Measurements from ENCODE around the gene NIFK.

The NIFK gene

GRCh38 chr2:121736462-121737336 is at the start of gene NIFK:
TSS of gene NIFK (minus strand) at chr2:121736875. CDS start at chr2:121736850, 25 bp downstream.
- peak; percentile 93 for ATAC-seq
- DNase-seq: peak; percentile 100
- Mint-ChIP-seq H3K4me1 (peaks cover 57% of the 10 kb centered on the region), H3K27me3 (no peaks in the 10 kb centered on the region), H3K4me3 (peak within 1 kb of the TSS; percentile 97), H3K36me3 (ENCODE audit: low read depth) (peaks cover 39% of the 10 kb centered on the region), H3K27ac (peak within 1 kb of the TSS; percentile 92), H3K9me3 (no peaks in the 10 kb centered on the region)

DNA sequence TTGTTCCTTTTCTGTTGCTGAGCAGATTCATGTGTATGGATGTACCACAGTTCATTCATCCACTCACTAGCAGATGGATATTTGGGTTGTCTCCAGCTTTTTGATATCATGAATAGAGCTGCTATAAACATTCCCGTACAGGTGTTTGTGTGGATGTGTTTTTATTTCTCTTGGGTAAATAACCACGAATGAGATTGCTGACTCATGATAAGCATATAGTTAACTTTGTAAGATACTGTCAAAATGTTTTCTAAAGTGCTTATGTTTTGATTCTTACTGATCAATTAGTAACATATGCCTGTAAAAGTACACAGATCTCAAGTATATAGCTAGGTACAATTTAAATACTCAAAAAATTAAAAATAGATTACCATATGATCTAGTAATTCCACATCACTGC is 46.5 kb upstream of the NIFK start:
- Mint-ChIP-seq H3K27ac (no peak overlapping the region), H3K9me3 (no peaks in the 10 kb centered on the region), H3K4me3 (no peak overlapping the region), H3K4me1 (no peaks in the 10 kb centered on the region), H3K36me3 (ENCODE audit: low read depth) (no peaks in the 10 kb centered on the region), H3K27me3 (peaks cover 12% of the 10 kb centered on the region)
- ATAC-seq: no peak
- DNase-seq: no peak

DNA sequence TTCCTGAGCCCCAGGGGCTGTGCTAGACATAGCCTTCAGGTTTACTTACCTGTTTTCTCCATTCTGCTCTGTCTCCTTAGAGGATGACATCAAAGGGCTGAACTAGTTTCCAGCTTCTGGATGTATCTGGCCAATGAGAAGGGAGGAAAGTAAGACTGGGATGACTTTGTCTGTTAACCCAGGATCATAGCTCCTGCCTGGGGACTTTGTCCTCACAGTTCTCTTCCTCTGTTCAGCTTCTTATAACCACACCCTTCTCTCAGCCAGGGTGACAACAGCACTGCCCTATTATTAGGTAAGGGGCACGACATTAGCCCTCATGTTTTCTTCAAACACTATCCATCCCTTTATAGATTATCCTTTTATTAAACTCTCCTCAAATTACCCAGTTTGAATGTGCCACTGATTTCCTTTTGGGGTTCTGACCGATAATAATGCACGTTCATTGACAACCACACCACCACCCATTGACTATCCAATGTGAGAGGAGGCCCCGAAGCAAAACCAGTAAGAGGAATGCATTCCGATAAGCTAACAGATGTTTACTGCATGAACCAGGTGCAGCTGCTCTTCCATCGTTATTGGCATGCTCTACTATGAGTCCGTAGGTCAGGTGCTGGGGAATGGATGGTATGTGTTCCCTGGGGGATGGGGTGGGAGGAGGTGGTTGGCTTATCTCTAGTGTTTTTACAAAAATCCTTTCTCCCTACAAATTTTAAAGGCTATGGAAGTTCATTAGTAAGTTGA is 42.2 kb upstream of the NIFK start:
- Mint-ChIP-seq H3K4me3 (no peak overlapping the region), H3K27ac (no peak overlapping the region), H3K9me3 (no peaks in the 10 kb centered on the region), H3K4me1 (no peaks in the 10 kb centered on the region), H3K27me3 (peaks cover 5% of the 10 kb centered on the region), H3K36me3 (ENCODE audit: low read depth) (no peaks in the 10 kb centered on the region)
- ATAC-seq (no peak), DNase-seq (no peak)

GRCh38 chr2:121777699-121778058 is 41.0 kb upstream of the NIFK start:
- Mint-ChIP-seq H3K4me1 (no peaks in the 10 kb centered on the region), H3K36me3 (ENCODE audit: low read depth) (no peaks in the 10 kb centered on the region), H3K27me3 (peaks cover 1% of the 10 kb centered on the region), H3K9me3 (no peaks in the 10 kb centered on the region), H3K4me3 (no peak overlapping the region), H3K27ac (no peak overlapping the region)
- ATAC-seq (no peak), DNase-seq (no peak)

DNA sequence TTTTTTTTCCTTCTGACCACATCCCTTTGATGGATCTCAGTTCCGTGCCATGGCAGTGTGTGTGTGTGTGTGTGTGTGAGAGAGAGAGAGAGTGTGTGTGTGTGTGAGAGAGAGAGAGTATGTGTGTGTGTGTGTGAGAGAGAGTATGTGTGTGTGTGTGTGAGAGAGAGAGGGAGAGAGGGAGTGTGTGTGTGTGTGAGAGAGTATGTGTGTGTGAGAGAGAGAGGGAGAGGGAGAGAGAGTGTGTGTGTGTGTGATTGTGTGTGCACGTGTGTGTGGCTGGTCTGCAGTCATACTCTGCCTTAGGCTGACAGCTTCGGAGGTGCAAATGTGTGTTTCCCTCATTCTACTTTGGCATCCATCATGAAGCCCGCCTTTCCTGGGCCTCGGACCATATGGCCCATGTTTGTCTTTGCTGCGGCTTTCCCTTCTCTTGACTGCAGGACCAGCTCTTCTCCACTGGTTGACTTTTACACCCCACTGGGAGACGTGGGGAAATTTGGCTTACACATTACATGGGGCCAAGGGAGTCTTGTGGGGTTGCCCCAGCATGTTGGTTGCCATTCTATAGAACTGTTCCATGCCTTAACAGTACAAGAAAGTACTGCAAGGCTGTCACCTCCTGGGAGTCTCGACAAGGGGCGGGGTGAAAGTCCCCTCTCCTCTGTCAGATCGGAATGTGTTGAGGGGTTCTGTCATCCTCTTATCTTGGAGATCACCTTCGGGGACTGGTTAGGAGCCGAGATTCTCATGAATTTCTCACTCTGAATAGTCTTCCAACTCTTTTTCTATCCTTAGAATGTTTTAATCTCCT is 40.4 kb upstream of the NIFK start:
- H3K27me3 Mint-ChIP-seq: no peaks in the 10 kb centered on the region
- H3K27ac Mint-ChIP-seq: no peak overlapping the region
- no peak overlapping the region for H3K4me3 Mint-ChIP-seq
- no peaks in the 10 kb centered on the region for H3K36me3 Mint-ChIP-seq (ENCODE audit: low read depth)
- DNase-seq (no peak), ATAC-seq (no peak)
- no peaks in the 10 kb centered on the region for H3K9me3 Mint-ChIP-seq
- H3K4me1 Mint-ChIP-seq: no peaks in the 10 kb centered on the region

- H3K9me3 Mint-ChIP-seq: no peaks in the 10 kb centered on the region
- ATAC-seq (no peak), DNase-seq (no peak)
- no peaks in the 10 kb centered on the region for H3K27me3 Mint-ChIP-seq
- no peak overlapping the region for H3K4me3 Mint-ChIP-seq
- no peaks in the 10 kb centered on the region for H3K36me3 Mint-ChIP-seq (ENCODE audit: low read depth)
- H3K4me1 Mint-ChIP-seq: no peaks in the 10 kb centered on the region
- no peak overlapping the region for H3K27ac Mint-ChIP-seq
These were observed 39.7 kb upstream of the NIFK start for GRCh38 chr2:121776361-121776760.

DNA sequence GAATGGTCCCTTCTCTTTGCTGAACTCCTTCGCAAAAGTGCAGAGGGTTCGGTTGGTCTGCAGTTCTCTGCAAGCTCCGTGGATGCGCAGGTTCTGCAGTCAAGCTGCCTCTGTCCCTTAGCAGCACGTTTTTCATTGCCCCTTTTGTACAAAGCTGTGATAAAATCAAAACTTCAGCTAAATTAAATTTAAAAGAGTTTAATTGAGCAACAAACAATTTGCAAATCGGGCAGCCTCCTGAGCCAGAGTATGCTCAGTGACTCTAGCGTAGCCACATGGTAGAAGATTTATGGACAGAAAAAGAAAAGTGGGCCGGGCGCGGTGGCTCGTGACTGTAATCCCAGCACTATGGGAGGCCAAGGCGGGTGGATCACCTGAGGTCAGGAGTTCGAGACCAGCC is 37.6 kb upstream of the NIFK start:
- Mint-ChIP-seq H3K36me3 (ENCODE audit: low read depth) (peaks cover 2% of the 10 kb centered on the region), H3K27ac (no peak overlapping the region)
- no peak for ATAC-seq

GRCh38 chr2:121771976-121772742 is 35.5 kb upstream of the NIFK start:
- ATAC-seq: no peak
- H3K9me3 Mint-ChIP-seq: no peaks in the 10 kb centered on the region

More for the DNA sequence above, 37.6 kb upstream of the NIFK start:
- no peaks in the 10 kb centered on the region for H3K9me3 Mint-ChIP-seq
- no peak overlapping the region for H3K4me3 Mint-ChIP-seq
- H3K27me3 Mint-ChIP-seq: no peaks in the 10 kb centered on the region
- DNase-seq: no peak
- H3K4me1 Mint-ChIP-seq: no peaks in the 10 kb centered on the region

DNA sequence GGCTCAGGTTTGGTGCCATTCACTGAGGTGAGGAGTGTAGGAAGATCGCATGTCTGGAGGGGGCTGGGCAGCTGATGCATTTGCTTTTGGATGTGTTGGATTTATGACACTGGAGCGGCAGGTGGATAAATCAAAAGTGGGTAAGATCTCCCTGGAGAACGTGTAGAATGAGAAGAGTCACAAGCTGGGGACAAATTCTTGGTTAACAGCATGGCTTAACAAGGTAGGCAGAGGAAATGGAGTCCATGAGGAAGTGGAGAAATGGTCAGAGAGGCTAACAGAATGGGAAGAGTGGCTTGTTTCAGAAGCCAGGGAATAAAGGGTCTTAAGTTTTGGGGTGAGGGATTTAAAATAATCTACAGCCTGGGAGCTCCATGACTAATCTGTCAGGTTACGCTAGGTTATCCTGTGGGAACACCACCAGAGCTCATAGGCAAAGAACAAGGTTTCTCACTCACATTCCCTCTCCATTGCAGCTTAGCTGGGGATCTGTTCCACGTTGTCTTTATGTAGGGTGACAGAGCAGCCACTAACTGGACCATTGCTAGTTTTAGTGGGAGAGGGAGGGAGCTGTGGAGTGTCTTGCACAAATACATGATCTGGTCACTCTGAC is 31.6 kb upstream of the NIFK start:
- no peak for DNase-seq
- no peaks in the 10 kb centered on the region for H3K4me1 Mint-ChIP-seq
- ATAC-seq: no peak
- peaks cover 33% of the 10 kb centered on the region for H3K36me3 Mint-ChIP-seq (ENCODE audit: low read depth)
- H3K9me3 Mint-ChIP-seq: no peaks in the 10 kb centered on the region
- H3K4me3 Mint-ChIP-seq: no peak overlapping the region
- H3K27ac Mint-ChIP-seq: no peak overlapping the region
- H3K27me3 Mint-ChIP-seq: no peaks in the 10 kb centered on the region

More at GRCh38 chr2:121771976-121772742, 35.5 kb upstream of the NIFK start:
- Mint-ChIP-seq H3K27ac (no peak overlapping the region), H3K36me3 (ENCODE audit: low read depth) (peaks cover 8% of the 10 kb centered on the region), H3K4me3 (no peak overlapping the region), H3K27me3 (no peaks in the 10 kb centered on the region), H3K4me1 (no peaks in the 10 kb centered on the region)
- no peak for DNase-seq

DNA sequence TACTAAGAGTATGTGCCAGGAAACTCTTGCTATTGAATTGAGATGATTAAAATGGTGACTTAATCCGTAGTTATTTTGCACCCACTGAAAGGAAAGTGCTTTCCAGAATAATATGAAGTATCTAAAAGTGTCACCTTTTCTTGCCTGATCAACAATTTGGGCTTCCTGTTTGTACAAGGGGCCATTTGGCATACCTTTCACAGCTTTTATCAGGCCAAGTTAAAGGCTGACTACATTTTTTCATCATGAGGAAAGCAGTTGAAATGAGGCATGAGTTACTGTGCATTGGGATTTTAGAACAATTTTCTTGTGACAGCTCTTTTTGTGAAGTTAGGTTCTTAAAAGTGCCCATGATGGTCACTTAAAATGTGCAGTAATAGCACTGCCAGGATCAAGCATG is 29.9 kb upstream of the NIFK start:
- no peak for ATAC-seq
- Mint-ChIP-seq H3K9me3 (no peaks in the 10 kb centered on the region), H3K27ac (no peak overlapping the region), H3K27me3 (no peaks in the 10 kb centered on the region), H3K4me1 (no peaks in the 10 kb centered on the region), H3K36me3 (ENCODE audit: low read depth) (peaks cover 44% of the 10 kb centered on the region), H3K4me3 (no peak overlapping the region)
- DNase-seq: no peak

GRCh38 chr2:121764681-121765228 is 28.1 kb upstream of the NIFK start:
- peaks cover 57% of the 10 kb centered on the region for H3K36me3 Mint-ChIP-seq (ENCODE audit: low read depth)
- no peaks in the 10 kb centered on the region for H3K27me3 Mint-ChIP-seq
- DNase-seq (no peak), ATAC-seq (no peak)
- H3K9me3 Mint-ChIP-seq: no peaks in the 10 kb centered on the region
- H3K27ac Mint-ChIP-seq: peak overlapping the region; percentile 29
- H3K4me1 Mint-ChIP-seq: peaks cover 7% of the 10 kb centered on the region
- H3K4me3 Mint-ChIP-seq: no peak overlapping the region

DNA sequence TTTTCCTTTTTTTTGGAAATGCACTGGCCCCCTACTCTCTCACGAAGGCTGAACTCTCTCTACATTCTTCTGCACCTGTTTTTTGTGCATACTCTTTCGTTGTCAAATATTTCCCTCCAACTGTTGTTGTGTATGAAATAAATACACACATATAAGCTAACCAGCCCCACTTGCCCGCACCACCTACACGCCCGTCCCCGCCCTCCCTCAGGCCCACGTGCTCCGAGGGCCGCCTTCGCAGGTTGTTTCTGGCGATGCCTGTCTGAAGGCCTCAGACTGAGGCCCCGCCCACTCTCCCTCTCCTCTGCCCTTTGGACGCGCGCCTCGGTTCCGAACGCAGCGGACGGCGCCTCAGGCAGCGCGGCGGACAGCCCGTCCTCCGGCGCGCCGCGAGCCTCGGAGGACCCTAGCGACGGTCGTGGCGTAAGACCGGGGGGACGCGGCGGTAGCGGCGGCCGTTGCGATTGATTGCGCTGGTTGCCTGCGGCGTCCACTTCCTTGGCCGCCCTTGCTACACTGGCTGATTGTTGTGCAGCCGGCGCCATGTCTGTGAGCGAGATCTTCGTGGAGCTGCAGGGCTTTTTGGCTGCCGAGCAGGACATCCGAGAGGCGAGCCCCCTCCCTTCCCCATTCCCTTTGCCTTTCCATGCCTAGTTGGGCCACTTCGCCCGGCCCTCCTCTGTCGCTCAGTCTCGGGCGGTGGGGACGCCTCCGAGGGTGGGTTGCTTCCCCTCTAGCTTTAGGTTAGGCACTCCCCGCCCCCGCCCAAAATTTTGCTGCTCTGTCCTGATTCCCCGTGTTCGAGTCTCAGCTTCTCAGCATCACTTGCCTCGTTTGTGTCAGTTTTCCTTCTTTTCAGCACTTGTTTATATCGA is 18.8 kb upstream of the NIFK start, which contains the start of gene TSN:
Gene TSN (plus strand): TSS at position 415 of the 875 bp plus-strand sequence. CDS start 129 bp downstream, at position 544.
- H3K4me1 Mint-ChIP-seq: peaks cover 53% of the 10 kb centered on the region
- peaks cover 32% of the 10 kb centered on the region for H3K36me3 Mint-ChIP-seq (ENCODE audit: low read depth)
- ATAC-seq: peak; percentile 98
- H3K27ac Mint-ChIP-seq: peak within 1 kb of the TSS; percentile 97
- no peaks in the 10 kb centered on the region for H3K27me3 Mint-ChIP-seq
- H3K4me3 Mint-ChIP-seq: peak within 1 kb of the TSS; percentile 100
- peak; percentile 97 for DNase-seq
- no peaks in the 10 kb centered on the region for H3K9me3 Mint-ChIP-seq
